Prostate gland (tissue), 2 donors: Measurements from ENCODE around the gene FCMR.

Experiments used
- POLR2AphosphoS5 ChIP-seq: sonication (generic); formaldehyde crosslinking; IDR thresholded peaks from one replicate; pipeline ENCODE4 v1.6.1; 2017; ENCODE audit warnings: antibody characterized with exemption
- TF ChIP-seq, protein P1 (sequence below), 4 experiments: fragments of 200-600 bp in 2 of 4; fragments of 450-650 bp in 2 of 4; sonication (generic) in 2 of 4; IDR thresholded peaks; 1 replicate in 3 of 4; 2 replicates in 1 of 4; pipeline ENCODE4 v1.5.1; 2016 to 2019; ENCODE audit warnings: antibody characterized with exemption in 4 of 4, mild to moderate bottlenecking in 2 of 4, moderate library complexity in 2 of 4

DNA sequence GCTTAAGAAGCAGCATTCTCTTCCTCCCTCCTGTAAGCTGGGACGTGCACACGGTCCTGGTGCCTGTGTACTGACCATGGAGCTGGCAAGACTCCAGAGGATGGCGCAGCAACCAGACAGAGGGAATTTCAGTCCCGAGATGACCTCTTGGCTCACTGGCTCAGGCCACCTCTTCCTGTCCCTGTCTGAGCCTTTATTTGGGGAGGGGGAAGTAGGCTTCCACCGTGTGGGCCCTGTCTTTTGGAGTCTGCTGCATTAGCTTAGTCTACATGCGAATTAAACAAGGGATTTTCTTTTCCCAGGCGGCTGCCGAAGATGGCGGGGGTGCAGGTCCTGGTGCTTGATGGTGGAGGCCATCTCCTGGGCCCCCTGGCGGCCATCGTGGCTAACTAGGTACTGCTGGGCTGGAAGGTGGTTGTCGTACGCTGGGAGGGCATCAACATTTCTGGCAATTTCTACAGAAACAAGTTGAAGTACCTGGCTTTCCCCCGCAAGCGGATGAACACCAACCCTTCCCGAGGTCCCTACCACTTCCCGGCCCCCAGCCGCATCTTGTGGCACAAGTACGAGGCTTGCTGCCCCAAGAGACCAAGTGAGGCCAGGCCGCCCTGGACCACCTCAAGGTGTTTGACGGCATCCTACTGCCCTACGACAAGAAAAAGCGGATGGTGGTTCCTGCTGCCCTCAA is 14.3 kb downstream of the FCMR start:
- TF ChIP-seq, protein P1, sequence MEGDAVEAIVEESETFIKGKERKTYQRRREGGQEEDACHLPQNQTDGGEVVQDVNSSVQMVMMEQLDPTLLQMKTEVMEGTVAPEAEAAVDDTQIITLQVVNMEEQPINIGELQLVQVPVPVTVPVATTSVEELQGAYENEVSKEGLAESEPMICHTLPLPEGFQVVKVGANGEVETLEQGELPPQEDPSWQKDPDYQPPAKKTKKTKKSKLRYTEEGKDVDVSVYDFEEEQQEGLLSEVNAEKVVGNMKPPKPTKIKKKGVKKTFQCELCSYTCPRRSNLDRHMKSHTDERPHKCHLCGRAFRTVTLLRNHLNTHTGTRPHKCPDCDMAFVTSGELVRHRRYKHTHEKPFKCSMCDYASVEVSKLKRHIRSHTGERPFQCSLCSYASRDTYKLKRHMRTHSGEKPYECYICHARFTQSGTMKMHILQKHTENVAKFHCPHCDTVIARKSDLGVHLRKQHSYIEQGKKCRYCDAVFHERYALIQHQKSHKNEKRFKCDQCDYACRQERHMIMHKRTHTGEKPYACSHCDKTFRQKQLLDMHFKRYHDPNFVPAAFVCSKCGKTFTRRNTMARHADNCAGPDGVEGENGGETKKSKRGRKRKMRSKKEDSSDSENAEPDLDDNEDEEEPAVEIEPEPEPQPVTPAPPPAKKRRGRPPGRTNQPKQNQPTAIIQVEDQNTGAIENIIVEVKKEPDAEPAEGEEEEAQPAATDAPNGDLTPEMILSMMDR (IDR thresholded peaks at IDR 0.05): no peak
- no peak for TF ChIP-seq POLR2AphosphoS5
